Panc1 (cell line): ENCODE measurements around the gene HSPD1.

Source experiments
- CTCF ChIP-seq: fragments of 450-650 bp; IDR thresholded peaks from 2 replicates; pipeline ENCODE4 v1.5.1; 2017; ENCODE audit warnings: mild to moderate bottlenecking
- POLR2AphosphoS5 ChIP-seq: IDR thresholded peaks from 2 replicates; pipeline ENCODE4 v1.6.1; 2012; ENCODE audit warnings: mild to moderate bottlenecking, low read depth, low read length, moderate library complexity

GRCh38 chr2:197454923-197455322 is 44.7 kb downstream of the HSPD1 start:
- TF ChIP-seq CTCF (no peak), POLR2AphosphoS5 (no peak)
